GM18858 (cell line): ENCODE results near the gene GALNT9.
"Not testable (repeated sequence)": the region's sequence is repeated elsewhere in the genome, so short reads cannot be mapped to it uniquely, and the experiment has no call there.

Source experiments
- ATAC-seq: cut with Tn5 transposase; IDR thresholded peaks from one replicate; pipeline ENCODE4 v1.9.1; 2021; ENCODE audit not compliant: unreplicated experiment

GALNT9 gene

GRCh38 chr12:132329036-132329719 lies at the start of gene GALNT9:
TSS of gene GALNT9 (minus strand) at chr12:132329589. CDS start at chr12:132329203, 386 bp downstream.
- ATAC-seq = no peak

- ATAC-seq = not testable (repeated sequence)
These were observed 49.7 kb upstream of the GALNT9 start for GRCh38 chr12:132379057-132379456.

DNA sequence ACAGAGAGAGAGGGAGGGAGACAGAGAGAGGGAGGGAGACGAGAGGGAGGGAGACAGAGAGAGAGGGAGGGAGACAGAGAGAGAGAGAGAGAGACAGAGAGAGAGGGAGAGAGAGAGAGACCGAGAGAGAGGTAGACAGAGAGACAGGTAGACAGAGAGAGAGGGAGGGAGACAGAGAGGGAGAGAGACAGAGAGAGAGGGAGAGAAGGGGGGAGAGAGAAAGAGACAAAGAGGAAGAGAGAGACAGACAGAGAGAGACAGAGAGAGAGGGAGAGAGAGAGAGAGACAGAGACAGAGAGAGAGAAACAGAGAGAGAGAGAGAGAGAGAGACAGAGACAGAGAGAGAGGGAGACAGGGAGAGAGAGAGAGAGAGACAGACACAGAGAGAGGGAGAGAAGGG lies 47.8 kb upstream of the GALNT9 start:
- no peak for ATAC-seq

DNA sequence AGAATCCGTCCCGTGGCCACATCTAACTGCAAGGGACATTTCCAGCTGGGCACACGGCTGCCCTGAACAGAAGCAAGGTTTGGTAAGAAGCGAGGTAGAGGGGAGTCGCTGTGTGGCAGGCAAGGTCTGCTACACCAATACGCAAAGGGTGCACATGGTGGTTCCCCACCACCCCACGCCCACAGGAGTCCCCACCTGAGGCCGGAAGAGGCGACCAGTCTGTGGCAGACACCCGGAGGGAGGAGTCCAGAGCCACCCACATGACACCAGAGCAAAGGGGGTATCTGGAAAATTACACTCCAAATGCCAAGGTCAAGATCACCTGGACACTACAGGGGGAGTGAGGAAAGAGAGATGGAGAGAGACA lies 47.1 kb upstream of the GALNT9 start:
- ATAC-seq = no peak

- no peak for ATAC-seq
These were observed 46.5 kb upstream of the GALNT9 start for GRCh38 chr12:132375747-132376463.

- no peak for ATAC-seq
These were observed 45.4 kb upstream of the GALNT9 start for GRCh38 chr12:132374612-132375445.

DNA sequence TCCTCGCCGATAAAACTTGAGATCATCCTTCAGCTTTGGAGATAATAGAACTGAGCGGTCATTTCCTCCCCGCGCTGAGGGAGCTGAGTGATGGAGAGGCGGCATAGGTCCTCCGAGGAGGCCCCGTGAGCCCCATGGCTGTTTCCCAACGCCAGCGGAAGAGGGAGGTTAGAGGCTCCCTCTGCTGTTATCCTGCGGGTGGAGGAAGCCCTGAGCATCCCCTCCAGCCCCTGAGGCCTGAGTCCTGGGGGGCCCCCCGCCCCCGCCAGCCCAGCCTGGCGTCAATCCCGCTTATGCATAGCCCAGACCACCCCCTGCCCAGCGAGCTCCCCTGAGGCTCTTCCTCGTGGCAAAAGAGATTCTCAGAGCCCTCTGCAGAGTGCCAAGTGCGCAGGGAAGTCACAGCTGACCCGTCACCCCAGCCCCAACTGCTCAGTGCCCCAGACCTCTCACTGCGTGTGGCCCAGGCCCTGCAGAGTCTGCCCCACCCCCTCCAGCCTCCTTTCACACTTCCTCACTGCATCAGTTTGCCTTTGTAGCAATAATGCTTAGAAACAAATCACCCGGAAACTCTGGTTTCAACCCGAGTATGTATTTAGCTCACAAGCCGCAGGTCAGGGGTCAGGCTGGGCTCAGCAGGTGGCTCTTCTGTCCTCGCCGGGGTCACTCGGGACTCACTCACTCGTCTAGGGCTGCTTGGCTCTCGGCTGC lies 44.7 kb upstream of the GALNT9 start:
- ATAC-seq = no peak

GRCh38 chr12:132367852-132368251 lies 38.5 kb upstream of the GALNT9 start:
- ATAC-seq = no peak

GRCh38 chr12:132367071-132367851 lies 37.9 kb upstream of the GALNT9 start:
- ATAC-seq = no peak

GRCh38 chr12:132366341-132366861 lies 37.0 kb upstream of the GALNT9 start:
- ATAC-seq = no peak

DNA sequence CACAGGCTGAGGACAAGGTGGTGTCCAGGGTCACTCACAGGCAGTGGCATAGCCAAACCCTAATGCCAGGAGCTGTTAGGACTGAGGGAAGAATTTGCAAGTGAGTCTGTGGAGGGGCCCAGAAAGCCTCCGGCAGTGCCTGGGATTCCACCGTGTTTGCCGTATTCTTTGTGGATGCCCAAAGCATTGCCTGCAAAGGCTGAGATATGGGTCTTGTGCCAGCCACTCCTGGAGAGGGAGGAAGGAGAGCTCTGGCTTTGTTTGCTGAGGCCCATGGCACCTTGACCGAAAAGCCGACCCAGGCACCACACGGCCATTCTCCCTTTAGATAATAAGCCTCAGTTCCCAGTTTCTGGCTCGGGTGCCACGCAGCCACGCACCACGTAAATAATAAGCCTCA lies 35.8 kb upstream of the GALNT9 start:
- no peak for ATAC-seq

GRCh38 chr12:132364348-132364902 lies 35.0 kb upstream of the GALNT9 start:
- no peak for ATAC-seq

DNA sequence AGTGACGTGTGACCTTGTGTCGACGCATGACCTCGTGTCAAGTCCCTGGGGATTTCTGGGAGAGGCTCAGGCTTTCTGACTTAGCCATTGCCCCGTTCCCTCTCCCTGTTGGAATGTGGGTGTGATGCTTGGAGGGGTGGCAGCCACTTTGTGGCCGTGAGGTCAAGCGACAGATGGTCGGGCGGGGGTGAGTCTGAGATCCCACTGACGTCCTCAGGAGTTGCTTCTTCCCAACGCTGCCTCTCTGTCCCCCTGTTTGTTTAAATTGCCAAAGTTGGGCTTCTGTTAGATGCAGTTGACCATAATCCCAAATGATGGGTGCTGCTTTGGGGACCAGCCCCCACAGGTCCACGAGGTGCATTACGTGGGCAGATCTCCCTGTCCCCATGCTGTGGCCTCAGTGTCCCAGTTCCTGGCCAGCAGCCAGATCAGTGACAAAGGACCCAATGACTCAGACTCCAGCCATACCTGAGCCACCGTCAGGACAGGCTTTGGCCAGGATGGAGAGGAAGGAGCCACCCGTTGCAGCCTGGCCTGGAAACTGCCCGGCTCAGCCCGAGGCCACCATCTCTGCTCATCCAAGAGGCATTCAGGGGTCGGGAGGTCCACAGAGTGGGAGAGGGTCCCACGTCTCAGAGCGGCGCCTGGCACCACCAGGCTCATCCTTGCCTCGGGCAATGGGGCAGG lies 34.4 kb upstream of the GALNT9 start:
- no peak for ATAC-seq

DNA sequence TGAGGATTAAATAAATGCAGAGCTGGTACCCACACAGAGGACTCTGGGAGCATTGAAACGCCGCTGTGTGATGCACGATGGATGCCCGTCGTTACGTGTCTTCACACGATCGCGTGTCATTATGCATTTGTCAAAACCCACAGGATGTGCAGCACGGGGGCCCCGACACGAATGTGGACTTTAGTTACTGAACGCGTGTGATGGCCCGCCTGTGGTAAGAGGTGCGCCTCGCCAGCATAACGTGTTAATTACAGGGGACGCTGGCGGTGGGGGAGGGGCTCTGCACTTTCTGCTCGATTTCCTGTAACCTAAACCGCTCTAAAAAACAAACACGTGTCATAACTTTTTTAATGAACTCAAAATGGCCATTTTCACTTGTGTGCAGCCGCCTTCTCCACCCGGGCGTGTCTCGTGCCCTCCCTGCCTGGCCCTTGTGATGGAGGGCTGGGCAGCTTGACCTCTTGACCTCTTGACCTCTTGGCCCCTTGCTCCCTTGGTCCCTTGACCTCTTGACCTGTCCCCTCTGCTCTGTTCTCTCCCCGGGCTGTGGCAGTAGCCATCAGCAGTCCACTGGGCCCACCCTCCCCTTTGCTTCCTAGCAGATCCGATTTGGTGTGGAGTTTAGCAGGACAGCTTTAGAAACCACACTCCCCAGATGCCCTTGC lies 33.7 kb upstream of the GALNT9 start:
- no peak for ATAC-seq

DNA sequence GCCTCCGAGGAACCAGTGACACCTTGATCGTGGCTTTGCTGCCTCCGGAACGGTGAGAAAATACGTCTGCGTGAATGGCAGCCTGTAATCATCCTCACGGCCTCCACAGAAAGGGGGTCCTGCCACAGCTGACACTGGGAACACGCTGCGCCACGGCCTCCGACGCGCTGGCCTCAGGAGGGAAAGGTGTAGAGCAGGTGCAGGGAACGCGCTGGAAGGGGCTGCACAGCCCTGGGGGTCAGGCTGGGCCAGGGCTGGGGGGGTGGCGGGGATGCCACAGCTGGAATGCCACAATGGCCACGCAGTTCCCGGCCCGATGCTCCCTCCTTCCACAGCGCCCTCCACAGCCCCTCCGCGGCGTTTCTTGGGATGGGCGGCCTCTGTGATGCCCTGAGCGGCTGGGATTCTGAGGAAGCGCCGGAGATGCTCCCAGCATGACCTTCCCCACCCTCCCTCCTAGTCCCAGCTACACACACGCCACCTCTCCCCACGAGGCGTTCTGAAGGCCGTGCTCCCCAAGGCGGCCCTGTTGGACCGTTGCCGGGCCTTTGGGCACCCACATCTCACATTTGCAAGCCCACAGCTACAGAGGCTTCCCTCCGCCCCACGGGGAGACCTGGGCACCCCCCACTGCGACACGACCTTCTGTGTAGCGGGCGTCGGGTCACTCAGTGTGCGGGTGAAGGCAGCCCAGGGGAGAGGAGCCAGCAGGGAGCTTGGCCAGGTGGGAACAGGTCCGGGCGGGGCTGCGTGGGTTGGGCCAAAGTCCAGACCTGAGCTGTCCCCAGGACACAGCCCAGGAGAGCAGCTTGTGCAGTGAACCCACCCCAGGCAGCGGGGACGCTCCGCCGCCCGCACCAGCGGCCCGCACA lies 31.8 kb upstream of the GALNT9 start:
- no peak for ATAC-seq

GRCh38 chr12:132360410-132360809 lies 31.0 kb upstream of the GALNT9 start:
- no peak for ATAC-seq

DNA sequence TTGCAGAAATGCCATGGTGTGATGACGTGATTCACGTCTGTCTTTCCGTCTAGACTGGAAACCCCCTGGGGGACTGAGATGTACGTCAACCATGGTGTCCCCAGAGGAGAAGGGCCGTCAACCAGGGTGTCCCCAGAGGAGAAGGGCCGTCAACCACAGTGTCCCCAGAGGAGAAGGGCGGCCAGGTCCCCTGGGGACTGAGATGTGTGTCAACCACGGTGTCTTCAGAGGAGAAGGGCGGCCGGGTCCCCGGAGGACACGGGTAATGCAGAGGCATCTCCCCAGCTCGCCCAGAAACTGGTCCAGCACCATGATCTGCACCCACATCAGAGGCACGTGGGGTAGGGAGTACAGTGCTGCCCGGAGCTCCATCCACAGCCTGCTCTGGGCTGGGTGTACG lies 30.6 kb upstream of the GALNT9 start:
- ATAC-seq = no peak

GRCh38 chr12:132359551-132359950 lies 30.2 kb upstream of the GALNT9 start:
- no peak for ATAC-seq
